HG03175 (cell line): ENCODE measurements around the gene RPTOR.

Source experiments
- ATAC-seq: cut with Tn5 transposase; IDR thresholded peaks from one replicate; pipeline ENCODE4 v1.9.1; 2021; ENCODE audit warnings: mild to moderate bottlenecking, moderate library complexity; ENCODE audit not compliant: unreplicated experiment

The RPTOR gene

DNA sequence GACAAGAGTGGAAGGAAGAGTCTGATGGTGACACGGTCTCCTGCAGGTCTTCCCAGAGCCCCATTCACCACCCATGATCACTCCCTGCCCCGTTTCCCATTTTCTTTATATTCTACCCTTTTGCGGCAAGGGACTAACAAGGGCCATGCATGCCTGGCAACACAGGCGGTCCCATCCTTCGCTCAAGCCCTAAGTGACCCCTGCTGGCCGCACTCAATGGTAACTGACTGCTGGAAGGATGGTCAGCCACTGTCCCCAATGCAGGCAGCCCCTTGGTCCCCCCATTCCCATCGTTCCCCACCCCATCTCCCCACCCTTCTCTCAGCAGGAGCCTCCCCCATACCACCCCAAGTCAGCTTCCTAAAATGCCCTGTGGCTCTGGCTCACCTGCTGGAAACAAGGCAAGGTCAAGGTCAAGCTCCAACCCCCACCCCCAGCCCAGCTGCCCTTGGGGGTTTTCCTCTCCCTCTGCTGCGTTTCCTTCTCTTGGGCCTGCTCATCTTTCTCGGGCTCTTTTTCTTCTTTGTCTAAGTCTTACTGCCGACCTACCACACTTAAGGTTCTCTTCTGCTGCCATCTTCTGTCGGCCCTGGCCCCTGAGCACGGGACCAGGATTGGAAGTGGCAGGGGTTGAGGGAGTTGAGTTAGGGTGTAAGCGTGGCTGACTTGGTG, 116.0 kb downstream of the RPTOR start:
- ATAC-seq: no peak

DNA sequence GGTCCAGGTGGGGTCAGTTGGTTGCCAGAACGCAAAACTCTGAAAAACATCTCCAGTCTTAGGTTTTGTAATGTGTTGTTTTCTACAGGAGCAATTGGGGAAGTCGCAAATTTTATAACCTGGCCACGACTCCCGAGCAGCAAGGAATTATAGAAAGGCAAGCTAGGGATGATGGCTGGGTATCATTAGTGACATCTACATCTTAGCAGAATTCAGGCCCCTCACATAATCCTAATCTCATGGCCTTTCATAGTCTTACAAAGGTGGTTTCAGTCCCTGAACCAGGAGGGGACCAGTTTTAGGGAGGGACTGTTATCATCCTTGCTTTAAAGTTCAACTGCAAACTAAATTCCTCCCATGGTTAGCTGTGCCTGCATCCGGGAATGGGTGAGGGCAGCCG, 117.9 kb downstream of the RPTOR start:
- no peak for ATAC-seq

DNA sequence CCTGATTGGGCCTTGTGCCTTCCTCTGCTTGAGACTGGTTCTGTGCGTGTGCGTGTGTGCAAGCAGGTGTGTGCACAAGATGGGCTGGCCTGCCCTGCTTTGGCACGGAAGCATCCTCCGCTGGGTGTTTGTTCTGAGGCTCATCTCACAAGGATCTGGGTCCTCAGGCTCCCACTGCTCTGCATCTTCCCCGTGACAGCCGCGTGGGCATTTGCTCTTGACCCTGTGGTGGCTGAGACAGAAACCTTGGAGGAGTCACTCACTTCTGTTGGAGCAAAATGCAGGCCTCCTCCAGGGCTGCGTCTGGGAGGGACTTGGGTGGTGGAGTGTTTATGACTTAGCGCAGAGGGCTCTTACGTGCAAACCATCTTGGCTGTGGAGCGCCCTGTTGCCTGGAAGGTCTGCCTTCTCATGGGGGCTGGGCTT, 119.2 kb downstream of the RPTOR start:
- ATAC-seq: no peak

DNA sequence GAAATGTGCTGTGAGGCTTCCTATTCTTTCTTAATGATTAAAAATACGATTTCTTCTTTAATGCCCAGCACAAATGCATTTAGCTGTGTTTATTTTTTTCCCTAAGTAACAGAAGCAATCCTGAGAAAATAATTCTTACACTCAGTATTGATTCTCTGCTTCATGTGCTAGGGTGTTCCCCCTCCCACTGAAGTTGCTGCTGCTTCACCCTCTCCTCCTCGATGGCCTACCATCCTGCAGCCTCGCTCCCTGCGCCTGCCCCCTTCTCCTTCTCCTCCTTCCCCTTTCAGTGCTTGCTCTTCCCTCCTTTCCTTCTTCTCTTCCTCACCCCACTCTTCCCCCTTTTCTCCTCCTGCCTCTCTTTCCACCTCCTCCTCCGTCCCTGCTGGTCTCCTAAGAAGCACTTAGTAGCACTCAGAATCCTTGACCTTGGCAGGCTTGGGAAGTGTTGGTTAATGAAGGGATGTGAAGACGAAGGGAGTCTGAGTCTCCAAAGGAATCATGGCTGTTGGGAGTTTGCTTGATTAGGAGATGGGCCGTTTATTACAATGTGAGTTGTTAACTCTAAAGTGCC, 119.7 kb downstream of the RPTOR start:
- ATAC-seq: no peak

DNA sequence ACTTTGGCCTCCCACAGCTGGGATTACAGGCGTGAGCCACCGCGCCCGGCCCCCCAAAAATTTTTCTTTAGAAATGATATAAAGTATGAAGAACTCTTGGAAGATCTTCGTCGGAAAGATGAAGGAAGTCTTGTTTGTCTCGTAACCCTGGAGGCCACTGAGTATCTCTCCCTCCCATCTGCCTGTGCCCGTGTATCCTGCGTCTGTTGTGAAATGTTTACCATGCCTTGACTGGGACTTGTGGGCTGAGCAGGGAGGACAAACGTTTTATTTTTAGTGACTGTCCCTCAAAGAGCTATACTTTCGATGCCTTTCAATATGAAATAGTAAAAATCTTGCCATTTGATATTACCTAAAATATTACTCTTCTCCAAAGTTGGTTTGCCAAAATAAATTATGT, 121.2 kb downstream of the RPTOR start:
- ATAC-seq: no peak

DNA sequence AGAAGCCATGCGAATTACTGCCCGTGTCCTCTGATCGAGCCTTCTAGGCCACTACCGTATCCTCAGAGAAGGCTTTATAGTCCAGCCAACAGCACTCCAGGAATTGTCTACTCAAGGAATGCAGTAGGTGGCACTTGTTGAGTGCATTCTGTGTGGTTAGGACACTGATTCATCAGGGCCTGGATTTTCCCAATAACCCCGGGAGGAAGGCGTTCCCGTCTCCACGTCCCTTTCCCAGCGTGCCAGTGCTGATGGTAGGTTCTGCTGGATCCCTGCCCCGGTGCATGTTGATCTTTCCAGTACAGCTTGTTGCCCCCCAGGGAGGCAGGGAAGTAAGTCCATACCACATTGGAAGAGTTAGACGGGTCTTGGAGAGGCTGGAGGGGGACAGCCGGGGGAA, 122.2 kb downstream of the RPTOR start:
- no peak for ATAC-seq

DNA sequence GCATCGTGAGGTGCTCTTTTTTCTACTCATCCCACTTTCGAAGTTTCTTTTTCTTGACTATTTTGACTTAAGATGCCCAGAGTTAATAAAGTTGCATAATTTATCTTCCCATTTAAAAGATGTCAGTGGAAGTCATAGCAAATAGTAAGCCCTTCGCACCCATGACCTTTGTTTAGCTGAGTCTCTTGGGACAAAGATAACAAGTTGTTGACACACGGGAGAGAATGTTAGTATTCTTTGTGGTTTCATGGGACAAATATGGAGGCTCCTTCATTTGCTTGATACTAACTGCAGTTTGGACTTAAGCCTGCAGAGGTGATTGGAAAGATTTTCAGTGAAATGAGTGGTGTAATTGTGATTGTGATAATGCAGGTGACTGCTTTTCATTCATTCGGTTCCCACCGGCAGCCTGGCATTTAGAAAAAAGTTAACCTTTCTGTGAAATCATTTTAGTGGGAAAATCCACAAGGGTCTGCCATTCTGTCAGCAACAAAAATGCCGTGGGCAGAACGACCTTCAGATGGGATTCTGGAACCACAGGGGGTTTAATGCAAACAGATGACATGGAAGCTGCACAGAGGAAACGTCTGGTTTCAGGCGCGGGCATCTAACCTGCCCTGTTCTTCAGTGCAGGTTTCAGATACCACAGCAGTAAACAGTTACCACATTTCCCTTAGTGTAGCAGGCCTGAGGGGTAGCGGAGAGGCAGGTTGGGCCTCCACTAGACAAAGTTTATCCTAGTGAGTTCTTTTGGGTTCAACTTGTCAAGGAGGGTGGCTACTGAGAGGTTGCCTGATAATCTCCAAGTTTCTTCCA, 123.0 kb downstream of the RPTOR start:
- ATAC-seq: no peak

DNA sequence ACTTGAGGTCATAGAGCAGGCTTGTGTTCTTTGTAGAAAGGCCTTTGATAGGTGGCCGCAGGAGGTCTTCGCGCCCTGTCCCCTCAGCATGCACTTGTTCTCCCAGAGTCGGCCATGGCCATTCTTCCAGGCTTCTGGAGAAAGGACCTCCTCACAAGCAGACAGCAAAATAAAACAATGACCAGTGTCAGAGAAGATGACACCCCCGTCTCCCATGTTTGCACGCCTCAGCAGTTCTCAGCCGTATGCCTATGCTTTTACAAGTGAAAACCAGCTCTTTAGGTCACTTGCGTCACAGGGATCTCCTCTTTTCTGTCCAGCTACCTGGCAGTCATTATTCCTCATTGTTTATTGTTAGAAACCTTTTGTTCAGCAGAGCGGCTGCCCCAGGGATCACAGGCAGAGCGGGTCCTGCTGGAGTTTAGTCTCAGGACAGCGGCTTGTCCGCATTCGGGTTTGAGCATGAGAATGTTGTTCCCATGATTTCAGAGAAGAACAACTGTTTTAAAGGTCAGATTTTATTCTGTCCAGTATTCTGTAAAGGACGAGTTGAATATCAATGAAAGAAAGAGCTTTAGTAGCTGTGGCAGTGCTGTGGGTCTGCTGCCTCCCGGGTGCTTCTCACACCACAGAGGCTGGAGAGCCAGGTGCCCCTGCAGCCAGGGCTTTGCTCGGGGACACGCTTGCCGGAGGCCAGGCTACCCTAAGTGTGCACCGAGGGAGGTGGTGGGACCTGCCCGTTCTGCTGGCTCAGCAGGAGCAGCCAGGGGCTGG, 123.9 kb downstream of the RPTOR start:
- ATAC-seq: no peak

DNA sequence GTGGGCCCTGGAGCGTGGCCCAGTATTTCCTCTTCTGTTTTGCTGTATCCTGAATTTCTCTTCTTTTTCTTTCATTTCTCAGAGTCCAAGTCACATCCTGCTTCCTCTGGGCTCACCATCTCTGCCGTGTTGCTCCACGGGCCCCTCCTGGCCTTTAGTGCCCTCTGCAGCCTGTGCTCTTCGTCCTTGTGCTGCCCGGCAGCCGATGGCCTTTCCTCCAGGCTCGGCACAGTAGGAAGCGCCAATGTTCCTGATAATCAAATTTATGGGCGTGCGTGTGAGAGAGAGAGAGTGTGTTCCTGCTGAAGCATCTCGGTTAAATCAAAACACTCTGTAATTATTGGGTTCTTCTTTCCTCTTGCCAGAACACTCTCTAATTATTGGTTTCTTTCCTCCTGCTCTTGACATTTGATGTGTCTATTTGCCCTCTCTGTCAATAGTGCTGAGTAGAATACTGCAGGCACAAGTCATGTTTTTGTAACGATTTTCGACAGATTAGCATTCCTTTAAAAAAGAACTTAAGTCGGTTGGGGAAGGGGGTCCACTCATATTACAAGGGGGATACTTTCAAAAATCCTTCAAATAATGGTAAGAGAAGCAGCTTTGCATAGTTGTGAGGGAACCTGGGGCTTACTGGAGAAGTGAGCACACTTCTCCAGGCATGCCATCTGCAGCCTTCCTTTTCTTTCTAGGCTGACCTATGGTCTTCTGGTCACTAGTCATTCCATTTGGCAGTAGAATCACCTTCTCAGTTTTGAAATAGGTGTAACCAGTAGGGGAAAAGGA, 126.6 kb downstream of the RPTOR start:
- ATAC-seq: no peak

DNA sequence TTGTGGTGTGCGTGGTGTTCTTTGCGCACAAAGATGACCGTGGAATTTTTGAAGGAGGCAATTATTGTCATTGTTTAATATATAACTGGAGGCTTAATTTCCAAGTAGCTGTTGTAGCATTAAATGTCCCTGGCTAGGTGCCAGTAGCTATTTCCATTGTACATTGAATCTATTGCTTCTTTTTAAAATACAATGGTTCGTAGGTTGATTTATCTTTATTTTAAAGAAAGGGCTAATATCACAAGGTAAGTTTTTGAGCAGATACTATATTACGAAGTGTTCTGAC, 127.1 kb downstream of the RPTOR start:
- ATAC-seq: no peak

DNA sequence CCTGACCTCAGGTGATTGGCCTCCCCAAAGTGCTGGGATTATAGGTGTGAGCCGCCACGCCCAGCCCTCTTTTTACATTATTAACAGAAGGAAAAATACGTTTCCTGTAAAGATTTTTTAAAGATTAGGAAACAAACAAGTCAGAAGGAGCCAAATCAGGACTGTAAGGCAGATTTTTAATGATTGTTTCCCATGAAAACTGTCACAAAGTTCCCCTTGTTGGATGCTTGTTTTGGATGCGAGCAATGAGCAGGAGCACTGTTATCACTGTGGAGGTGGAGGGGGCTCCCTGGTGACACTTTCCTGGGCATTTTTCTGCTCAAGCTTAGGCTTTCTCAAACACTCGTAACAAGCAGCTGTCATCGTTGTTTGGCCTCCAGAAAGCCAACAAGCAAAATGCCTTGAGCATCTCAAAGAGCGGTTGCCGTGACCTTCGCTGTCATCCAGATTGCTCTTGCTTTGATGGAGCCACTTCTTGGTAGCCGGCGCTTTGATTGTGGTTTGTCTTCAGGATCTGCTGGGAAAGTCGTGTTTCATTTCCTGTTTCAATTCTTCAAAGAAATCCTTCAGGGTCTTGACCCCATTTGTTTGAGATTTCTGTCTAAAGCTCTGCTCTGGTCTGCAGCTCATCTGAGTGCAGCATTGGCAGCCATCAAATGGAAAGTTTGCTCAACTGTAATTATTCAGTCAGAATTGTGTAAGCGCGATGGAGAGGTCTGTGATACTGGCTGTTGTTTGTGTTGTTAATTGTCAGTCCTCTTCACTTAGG, 128.7 kb downstream of the RPTOR start:
- no peak for ATAC-seq

DNA sequence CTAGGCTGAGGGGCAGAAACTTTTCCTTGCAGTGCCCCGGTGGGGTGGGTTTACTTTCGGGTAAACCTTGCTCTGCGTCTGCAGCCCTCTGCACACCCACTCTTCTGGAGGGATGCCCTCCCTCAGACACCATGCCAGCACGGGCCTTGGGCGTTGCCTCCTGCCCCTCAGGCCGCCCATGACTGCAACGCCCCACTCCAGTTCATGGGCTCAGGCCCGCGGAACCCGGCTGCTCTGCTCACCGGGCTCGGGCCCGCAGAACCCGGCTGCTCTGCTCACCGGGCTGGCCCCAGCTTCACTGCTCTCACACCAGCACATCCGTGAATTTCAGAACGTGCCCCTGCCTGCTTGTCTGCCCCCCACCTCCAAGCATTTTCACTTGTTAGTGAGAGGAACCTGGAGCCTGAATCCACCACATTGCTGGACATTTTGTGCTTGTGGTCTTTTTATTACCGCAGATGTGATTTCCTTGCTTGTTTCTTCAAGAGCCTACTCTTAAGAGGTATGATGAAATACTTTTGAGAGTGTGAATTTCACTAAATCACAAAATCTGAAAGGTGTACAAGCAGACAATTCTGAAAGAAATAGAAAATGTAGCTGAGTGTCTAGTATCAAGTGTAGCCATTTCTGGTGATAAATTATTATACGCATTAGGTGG, 130.9 kb downstream of the RPTOR start:
- ATAC-seq: no peak

DNA sequence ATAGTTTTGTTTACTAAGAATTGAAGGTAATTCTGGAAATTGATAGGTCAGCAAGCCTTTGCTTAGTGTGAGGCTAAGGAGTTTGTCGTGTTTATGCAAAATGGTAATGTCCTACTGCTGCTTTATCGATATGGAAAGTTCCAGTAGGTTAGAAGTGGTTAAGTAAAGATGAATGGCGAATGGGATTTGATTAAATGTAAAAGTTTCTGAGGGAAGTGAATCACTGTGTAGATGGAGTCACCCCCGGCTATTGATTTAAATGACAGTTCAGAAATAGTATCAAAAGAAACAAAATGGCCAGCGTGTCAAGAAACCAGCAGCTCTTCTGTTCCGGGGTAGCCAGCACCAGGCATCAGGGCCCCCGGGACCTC, 131.4 kb downstream of the RPTOR start:
- no peak for ATAC-seq

DNA sequence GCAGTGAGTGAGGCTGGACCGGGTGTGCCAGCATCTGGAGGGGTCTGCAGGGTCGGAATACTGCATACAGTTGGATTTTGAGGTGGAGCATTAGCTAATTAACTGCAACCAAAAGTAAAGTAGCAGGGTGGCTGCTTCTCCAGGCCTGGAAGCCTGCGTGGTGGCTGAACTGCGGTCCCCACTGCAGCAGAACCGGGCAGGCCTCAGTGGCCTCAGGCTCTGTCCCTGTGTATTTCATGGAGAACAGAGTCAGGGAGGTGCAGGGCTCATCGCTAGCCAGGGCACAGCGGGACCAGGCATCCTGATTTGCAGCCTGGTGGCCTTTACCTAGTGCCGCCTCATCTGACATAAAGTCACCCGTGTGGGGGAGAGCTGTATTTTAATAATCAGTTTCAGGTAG, 131.9 kb downstream of the RPTOR start:
- no peak for ATAC-seq

DNA sequence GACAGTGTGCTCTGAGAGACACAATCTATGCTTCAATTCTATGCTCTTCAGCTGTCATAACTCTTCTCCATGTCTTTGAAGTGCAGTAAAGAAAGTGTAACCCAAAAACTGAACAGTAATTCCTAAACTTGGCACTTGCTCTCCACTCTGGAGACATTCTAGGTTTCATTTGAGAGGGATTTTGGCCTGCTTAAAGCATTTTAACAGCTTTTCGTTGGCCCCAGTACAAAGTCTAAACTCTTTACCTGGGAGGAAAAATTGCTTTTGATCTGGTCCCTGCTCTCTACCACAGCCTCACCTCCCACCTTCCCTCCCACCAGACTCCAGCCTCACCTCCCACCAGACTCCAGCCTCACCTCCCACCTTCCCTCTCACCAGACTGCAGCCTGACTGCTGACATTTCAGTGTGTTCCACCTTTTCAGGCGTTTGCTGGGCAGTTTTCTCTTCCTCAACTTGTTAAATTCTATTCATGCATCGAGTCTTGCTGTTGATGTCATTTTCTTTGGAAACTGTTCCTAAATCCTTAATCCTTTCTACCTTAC, 132.6 kb downstream of the RPTOR start:
- ATAC-seq: no peak

DNA sequence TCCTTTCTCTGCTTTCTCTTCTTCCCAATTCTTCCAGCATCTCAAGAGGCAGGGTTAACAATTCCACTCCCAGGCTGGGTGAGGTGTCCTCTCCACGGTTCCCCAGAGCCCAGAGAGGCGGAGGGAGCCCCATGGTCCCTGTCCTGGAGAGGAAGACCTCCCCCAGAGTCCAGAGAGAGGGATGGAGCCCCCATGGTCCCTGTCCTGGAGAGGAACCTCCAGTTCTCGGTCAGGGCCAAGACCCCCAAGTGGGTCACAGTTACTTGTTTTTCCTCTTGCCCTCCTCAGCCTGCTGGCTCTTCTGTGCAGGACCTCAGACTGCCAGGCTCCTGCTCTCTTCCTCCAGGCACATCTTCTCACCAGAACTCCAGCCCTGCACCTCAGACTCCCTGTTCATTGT, 135.2 kb downstream of the RPTOR start:
- ATAC-seq: no peak

DNA sequence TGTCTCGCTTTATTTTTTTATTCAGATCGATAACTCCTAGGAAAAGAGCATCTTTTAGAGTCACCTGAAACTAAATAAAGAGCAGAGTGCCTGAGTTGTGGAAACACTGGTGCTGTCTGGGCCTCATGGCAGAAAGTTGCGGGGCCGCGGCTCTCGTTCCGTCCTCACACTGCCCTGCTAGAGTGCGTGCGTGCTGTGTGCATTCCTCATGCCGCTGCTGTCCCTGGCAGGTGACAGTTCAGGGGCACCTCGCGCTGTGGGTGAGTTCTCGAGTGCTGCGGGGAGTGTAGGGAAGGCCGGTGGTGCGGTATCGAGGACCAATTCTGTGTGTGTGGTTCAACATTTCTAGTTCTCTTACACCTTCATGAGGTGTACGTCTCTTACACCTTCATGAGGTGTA, 136.6 kb downstream of the RPTOR start:
- no peak for ATAC-seq

DNA sequence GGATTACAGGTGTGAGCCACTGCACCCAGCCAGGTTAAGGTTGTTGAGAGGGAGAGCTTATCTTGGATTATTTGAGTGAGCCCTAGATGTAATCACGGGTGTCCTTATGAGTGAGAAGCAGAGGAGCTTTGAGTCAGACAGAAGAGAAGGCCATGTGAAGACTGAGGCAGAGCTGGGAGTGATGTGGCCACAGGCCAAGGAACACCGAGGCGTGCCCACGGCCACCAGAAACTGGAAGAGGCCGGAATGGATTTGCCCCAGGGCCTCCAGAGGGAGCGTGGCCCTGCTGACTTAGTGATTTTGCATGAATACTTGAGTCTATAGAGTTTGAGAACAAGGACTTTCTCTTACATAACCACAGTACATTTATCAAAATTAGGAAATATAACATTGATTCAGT, 137.7 kb downstream of the RPTOR start:
- no peak for ATAC-seq

DNA sequence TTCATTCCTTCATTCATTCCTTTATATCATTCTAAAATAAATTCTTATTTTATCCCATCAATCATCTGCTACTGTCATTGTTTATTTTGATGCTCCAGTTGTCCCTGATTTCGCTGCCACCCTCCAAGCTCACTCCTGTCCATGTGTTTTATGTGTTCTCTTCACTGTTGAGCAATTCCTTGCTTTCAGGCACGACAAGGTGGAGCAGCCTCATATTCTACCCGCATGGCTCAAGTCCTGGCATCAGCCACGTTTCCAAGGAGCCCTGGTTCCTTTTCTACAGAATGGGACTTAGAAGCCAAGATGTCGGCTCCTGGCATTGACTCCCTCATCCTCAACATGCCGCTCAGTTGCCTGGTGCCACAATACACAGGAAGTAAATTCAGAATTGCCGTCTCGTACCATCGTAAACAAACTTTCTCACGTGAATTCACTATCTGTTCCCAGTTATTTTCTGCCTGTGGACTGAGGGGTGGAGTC, 139.0 kb downstream of the RPTOR start:
- no peak for ATAC-seq
